ENCODE data around the gene TOM1L2.

TOM1L2 gene

GRCh38 chr17:17873450-17873991 lies 98.7 kb downstream of the TOM1L2 start:
- DNase-seq (ENCODE audit: low spot score): no peak

DNA sequence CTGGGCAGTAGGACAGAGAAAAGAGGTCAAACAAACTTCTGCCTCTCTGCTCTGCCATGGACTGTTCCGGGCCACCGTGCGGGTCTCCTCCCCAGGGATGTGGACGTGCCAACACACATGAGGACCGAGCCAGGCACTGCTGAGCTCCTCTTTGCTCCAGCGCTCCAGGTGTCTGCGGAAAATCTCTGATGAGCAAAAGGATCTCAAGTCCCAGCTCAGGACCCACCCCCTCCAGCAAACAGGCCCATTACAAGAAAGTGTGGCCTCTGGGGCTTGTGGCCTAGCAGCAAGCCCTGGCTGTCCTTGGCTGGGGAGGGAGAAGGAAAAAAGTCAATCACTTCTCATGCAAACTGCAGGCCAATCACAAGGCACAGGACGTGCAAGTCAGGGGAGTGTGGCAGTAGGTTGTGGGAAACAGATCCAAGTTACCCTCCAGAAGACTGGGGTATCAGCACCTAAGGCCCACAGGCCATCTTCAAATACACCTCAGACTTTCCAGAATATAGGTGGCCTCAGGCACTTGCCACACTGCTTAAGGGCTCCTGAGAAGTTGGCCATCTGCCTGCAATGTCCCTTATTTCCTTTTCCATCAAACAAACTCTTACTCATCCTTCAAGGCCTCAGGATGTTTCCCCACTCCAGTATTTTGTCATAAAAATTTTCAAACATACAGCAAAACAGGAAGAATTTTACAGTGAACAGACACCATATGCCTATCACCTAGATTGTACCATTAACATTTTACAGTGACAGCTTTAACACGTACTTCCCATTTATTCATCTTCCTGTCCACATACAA lies 99.5 kb downstream of the TOM1L2 start:
- DNase-seq (ENCODE audit: low spot score): no peak

DNA sequence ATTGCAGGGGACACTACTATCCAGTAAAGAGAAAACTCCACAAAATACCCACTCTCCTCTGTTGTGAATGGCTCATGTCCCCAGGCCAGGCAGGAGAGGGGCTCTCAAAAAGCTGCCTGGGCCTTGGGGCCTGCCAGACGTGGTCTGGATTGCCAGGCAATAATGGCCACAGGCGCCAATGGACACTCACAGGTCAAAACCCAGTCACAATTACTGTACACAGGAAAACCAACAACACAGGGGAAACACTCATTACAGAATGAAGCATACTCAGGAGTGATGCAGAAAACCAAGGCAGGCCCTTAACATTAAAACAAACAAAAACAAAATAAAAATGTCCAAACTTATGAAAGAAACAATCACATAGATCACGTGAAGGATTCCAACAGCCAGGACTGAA lies 100.3 kb downstream of the TOM1L2 start:
- no peak for DNase-seq (ENCODE audit: low spot score)

- DNase-seq (ENCODE audit: low spot score): no peak
Observed at GRCh38 chr17:17870247-17870646, 102.0 kb downstream of the TOM1L2 start.

DNA sequence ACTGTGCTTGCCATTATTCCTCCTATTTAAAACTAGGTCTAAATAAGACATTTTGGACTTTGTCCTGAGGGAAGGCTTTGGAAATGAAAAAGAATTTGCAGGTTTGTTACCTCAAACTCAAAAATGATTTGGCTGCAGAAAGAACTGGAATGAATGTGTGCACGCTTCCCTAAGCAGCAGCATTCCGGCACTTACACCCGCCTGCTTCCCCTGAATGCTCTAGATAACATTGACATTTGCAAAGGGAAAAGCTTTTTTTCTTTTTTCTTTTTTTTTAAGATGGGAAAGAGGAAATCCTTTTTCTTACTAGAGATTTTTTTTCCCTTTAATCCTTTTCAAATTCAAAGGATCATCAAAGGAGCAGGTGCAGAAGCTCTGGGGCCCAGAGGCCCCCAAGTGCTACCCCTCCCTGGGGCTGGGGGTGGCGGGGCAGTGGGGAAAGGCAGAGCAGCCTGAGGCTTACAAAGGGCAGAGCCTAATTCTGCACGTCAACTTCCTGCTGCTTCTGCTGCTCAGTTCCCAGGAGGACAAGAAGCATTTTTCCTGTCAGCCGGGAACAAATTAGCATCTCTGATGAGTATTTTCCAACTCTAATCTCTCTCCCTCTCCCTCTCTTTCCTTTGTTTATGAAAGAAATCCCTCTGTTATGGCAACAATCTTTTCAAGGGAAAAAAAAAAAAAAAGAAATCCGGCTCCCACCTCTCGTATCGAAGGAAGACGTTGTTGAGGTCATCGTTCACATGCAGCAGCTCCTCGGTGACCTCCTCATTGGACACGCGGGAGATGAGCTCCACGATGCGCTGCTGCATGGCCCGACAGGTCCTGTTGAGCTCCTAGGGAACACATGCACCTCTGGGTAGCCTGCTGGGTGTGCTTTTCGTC lies 103.3 kb downstream of the TOM1L2 start:
- no peak for DNase-seq (ENCODE audit: low spot score)

- DNase-seq (ENCODE audit: low spot score): no peak
Observed at GRCh38 chr17:17866897-17867296, 105.3 kb downstream of the TOM1L2 start.

- DNase-seq (ENCODE audit: low spot score): no peak
Observed at GRCh38 chr17:17866425-17866824, 105.8 kb downstream of the TOM1L2 start.

- DNase-seq (ENCODE audit: low spot score): no peak
Observed at GRCh38 chr17:17865035-17865434, 107.2 kb downstream of the TOM1L2 start.

- DNase-seq (ENCODE audit: low spot score): no peak
Observed at GRCh38 chr17:17860766-17861107, 111.5 kb downstream of the TOM1L2 start.

DNA sequence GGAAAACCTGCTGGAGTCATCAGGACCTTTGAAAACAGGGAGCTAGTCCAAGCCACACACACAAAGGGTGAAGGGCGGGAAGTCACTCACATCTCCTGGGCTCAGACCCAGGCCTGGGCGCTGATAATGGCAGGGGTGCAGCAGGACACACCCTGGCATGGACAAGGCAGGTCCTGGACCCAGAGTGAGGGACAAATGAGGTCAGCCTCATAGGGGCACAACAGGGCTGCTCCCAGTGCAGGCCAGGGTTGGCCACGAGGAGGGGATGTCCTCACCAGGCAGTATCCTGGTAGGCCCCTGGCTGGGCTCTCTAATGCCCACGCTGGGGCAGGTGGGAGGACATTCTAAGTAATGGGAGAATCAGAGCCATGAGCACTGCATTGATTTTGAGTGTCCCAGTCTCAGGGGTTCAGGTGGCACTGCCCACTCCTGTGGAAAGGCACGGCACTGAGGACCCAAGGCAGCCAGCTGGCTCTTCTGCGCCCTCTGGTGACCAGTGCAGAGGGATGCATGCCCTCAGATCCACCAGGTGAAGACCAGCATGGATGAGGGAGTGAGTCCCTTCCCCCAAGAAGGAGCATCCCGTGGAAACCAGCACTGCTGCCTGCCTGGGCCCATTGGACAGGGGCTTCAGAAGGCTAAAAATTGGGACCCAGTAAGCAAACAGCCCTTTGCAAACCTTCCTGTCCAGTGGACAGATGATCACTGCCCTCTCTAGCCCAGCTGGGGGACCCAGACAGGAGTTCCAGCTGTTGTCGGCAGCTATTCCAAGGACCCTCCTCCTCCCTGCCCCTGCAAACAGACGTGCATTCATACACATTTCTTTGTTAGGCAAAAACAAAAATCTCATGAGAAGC lies 112.1 kb downstream of the TOM1L2 start:
- DNase-seq (ENCODE audit: low spot score): peak; percentile 57

DNA sequence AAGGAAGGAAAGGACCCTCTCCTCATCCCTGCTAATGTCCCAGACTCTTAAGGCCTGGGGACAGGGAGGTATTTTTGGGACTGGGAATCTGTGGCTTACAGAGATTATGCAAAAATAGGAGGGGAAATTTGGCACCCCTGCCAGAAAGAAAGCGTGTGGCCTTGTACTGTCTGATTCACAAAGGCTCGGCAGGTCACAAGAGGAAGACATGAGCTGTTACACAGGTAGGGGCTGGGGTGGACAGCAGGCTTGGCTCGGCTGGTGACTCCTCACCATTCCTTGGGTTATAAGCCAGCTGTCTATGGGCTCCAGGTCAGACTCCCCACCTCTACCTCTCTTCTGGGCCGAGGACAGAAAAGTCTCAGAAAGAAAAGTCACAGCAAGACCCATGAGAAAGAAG lies 114.7 kb downstream of the TOM1L2 start:
- DNase-seq (ENCODE audit: low spot score): no peak

GRCh38 chr17:17856386-17856785 lies 115.8 kb downstream of the TOM1L2 start:
- no peak for DNase-seq (ENCODE audit: low spot score)

GRCh38 chr17:17855976-17856375 lies 116.2 kb downstream of the TOM1L2 start:
- no peak for DNase-seq (ENCODE audit: low spot score)

DNA sequence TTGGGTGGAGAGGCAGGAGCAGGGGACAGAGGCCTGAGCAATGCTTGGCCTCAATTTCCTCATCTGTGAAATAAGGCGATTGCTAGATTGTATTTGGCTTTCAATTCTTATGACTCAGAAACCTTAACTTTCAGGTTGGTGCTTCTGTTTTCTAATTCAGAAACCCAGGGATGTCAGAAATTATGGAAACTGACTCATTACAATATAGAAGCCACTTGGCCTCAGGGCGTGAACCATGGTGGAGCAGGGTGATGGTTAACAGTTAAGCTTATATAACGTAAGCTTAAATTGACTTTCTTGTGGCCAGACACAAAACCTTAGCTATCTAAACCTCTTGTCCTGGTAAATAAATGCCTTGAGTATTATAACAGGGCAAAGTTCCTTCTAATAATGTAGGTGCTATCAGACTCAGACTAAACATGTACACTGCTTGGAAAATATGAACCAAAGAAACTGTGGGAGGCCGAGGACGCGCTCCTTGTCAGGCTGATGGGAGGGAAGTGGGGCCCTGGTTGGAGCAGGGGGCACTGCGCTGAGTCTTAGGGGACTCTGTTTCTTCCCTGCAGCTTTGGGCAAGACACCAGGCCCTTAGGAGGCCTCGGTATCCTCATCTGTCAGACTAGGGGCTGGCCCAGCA lies 118.3 kb downstream of the TOM1L2 start:
- no peak for DNase-seq (ENCODE audit: low spot score)

- no peak for DNase-seq (ENCODE audit: low spot score)
Observed at GRCh38 chr17:17852930-17853329, 119.3 kb downstream of the TOM1L2 start.

GRCh38 chr17:17851103-17852002 lies 120.8 kb downstream of the TOM1L2 start:
- no peak for DNase-seq (ENCODE audit: low spot score)

GRCh38 chr17:17849845-17850373 lies 122.3 kb downstream of the TOM1L2 start:
- peak; percentile 66 for DNase-seq (ENCODE audit: low spot score)

- DNase-seq (ENCODE audit: low spot score): no peak
Observed at GRCh38 chr17:17849147-17849820, 122.9 kb downstream of the TOM1L2 start.

DNA sequence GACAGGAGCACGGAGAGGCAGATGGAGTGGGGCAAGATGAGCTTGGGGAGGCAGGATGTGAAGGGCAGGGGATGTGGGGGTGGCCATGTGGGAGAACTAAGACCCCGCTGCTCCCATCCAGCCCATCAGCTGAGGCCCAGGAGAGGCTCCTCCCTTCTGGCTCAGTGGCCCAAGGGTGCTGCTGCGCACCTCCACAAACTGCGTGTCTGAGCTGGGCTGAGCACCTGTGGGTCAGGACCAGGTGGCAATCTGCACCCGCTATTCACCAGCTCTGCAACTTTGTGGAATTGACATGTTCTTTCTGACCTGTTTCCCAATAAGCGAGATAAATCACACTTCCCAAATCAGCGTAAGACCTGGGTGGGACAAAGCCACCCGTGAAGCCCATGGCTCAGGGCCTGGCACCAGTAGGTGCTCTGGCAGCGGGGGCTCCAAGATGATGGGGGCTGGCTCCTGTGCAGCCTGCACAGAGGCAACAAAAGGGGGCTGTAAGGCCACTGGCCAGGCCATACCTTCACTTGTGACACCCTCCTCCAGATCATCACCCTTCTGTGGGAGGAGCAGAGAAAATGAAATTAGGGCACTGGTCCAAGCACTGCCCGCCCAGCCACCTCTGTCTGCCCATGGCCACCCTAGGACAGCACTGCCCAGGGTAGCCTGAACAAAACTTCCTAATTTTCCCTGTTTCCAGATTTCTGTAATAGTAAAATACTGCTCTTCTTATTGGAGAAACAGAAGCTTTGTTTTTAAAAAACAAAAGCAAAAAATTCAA lies 123.7 kb downstream of the TOM1L2 start:
- DNase-seq (ENCODE audit: low spot score): no peak

Measured in NAMALWA (cell line).